Activated CD8-positive, alpha-beta T cell treated with anti-CD3 and anti-CD28 coated beads, Interleukin-2, amount 10 ng/mL, durations not matched to agents 7 days and 5 days (primary cell): Measurements from ENCODE around the gene IL10RA. TPM values are rescaled to one million over a fixed set of nuclear protein-coding genes. Genes with fewer than 3 reads are reported as not detected.
A peak's percentile ranks its signal among the peaks of the same experiment; 100 is the strongest.

Experiments
- ATAC-seq: fragments of 150-1000 bp; cut with Tn5 transposase; one replicate; pipeline ENCODE4 v1.10.0; 2021; ENCODE audit warnings: moderate library complexity
- CTCF ChIA-PET: fragments of 350-600 bp; sonication (Branson Sonifier 250); formaldehyde crosslinking; loops from one replicate; lab custom pipeline; 2021; ENCODE audit warnings: antibody characterized with exemption; lab: Charles Lee
- POLR2A ChIA-PET: fragments of 350-600 bp; sonication (Branson Sonifier 250); formaldehyde crosslinking; loops from one replicate; lab custom pipeline; 2021; ENCODE audit warnings: antibody characterized with exemption; lab: Charles Lee
- DNase-seq: peaks from one replicate; pipeline ENCODE4 v3.0.0-alpha.2; 2020
- H3K27ac Mint-ChIP-seq: one replicate; pipeline ENCODE4 v1.8.0; 2021; ENCODE audit warnings: mild to moderate bottlenecking, mixed read lengths
- H3K27me3 Mint-ChIP-seq: one replicate; pipeline ENCODE4 v1.8.0; 2021; ENCODE audit warnings: low read depth, mixed read lengths
- H3K36me3 Mint-ChIP-seq: one replicate; pipeline ENCODE4 v1.8.0; 2021; ENCODE audit warnings: low read depth, mixed read lengths
- H3K4me1 Mint-ChIP-seq: one replicate; pipeline ENCODE4 v1.8.0; 2021; ENCODE audit warnings: low read depth, mixed read lengths
- H3K4me3 Mint-ChIP-seq: one replicate; pipeline ENCODE4 v1.8.0; 2021; ENCODE audit warnings: mild to moderate bottlenecking, mixed read lengths
- H3K9me3 Mint-ChIP-seq: one replicate; pipeline ENCODE4 v1.8.0; 2022; ENCODE audit warnings: mixed read lengths; ENCODE audit not compliant: insufficient read depth
- total RNA-seq, 2 experiments: library from RNA; stranded (reverse); gene quantifications; one replicate each; pipeline ENCODE4 v1.2.3, GENCODE V29; 2021

The IL10RA gene
- total RNA-seq, 2 experiments from 2014 or later = 202 to 210 TPM

- ATAC-seq (no peak), DNase-seq (no peak)
- H3K27ac Mint-ChIP-seq = peak overlapping the region; percentile 26
- H3K4me3 Mint-ChIP-seq = no peak overlapping the region
- peaks cover 36% of the 10 kb centered on the region for H3K9me3 Mint-ChIP-seq
- CTCF ChIA-PET = interaction anchor here (1.6 kb wide), 1 partner anchor 35 kb away, joined by 5 read pairs; no protein-coding TSS in a partner anchor
- POLR2A ChIA-PET = no interaction called here
- peaks cover 55% of the 10 kb centered on the region for H3K4me1 Mint-ChIP-seq
- H3K36me3 Mint-ChIP-seq = peaks cover 62% of the 10 kb centered on the region
- no peaks in the 10 kb centered on the region for H3K27me3 Mint-ChIP-seq
These were observed 31.6 kb downstream of the IL10RA start for GRCh38 chr11:118017631-118018315.

DNA sequence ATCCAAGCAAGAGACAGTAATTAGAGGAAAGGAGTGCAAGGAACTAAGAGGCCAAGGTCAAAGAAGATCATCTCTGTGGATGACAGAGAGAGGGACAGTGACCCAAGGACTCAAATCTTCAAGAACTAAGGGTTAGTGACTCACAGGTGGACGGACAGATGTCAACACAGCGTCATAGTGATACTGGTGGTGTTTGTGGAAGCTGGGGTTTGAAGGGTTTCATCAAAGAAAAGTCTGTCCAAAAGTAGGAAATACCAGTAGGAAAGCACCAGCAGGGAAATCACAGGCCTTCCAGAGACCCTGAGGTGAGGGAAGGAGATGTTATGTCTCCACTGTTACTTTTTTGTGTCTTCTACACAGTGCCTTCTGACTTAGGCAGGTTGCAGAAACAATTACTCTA lies 32.2 kb downstream of the IL10RA start:
- H3K27ac Mint-ChIP-seq = no peak overlapping the region
- POLR2A ChIA-PET = no interaction called here
- no peak for DNase-seq
- CTCF ChIA-PET = interaction anchor here (1.6 kb wide), 1 partner anchor 35 kb away, joined by 5 read pairs; no protein-coding TSS in a partner anchor
- peaks cover 58% of the 10 kb centered on the region for H3K36me3 Mint-ChIP-seq
- H3K9me3 Mint-ChIP-seq = peaks cover 36% of the 10 kb centered on the region
- no peak for ATAC-seq
- H3K4me3 Mint-ChIP-seq = no peak overlapping the region
- H3K27me3 Mint-ChIP-seq = no peaks in the 10 kb centered on the region
- H3K4me1 Mint-ChIP-seq = peaks cover 51% of the 10 kb centered on the region

DNA sequence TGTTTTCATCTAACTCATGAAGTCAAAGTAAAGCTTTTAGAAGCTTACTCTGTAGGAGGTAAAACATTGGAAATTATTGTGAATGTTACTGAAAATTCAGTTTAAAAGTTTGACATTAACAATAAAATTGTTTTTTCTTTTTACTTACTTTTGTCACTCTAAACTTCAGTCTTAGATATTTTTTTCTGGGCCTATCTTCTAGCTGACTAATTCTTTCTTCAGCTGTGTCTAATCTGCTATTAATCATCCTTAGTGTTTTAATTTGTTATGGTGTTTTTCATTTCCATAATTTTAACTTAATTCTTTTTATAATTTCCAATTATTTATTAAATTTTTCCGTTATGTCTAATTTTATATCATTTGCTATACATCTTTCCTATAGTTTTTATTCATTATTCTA lies 35.0 kb downstream of the IL10RA start:
- CTCF ChIA-PET = interaction anchor here (0.9 to 1.8 kb wide), 7 partner anchors 14 to 198 kb away, joined by 3 to 6 read pairs (median 3); no protein-coding TSS in a partner anchor
- H3K27me3 Mint-ChIP-seq = no peaks in the 10 kb centered on the region
- no peak for ATAC-seq
- H3K36me3 Mint-ChIP-seq = peaks cover 48% of the 10 kb centered on the region
- no peak overlapping the region for H3K4me3 Mint-ChIP-seq
- POLR2A ChIA-PET = interaction anchor here (1.0 to 3.1 kb wide), 3 partner anchors 13 to 27 kb away, joined by 3 to 10 read pairs (median 4); no protein-coding TSS in a partner anchor
- peaks cover 35% of the 10 kb centered on the region for H3K9me3 Mint-ChIP-seq
- no peak for DNase-seq
- H3K4me1 Mint-ChIP-seq = peaks cover 26% of the 10 kb centered on the region
- no peak overlapping the region for H3K27ac Mint-ChIP-seq

DNA sequence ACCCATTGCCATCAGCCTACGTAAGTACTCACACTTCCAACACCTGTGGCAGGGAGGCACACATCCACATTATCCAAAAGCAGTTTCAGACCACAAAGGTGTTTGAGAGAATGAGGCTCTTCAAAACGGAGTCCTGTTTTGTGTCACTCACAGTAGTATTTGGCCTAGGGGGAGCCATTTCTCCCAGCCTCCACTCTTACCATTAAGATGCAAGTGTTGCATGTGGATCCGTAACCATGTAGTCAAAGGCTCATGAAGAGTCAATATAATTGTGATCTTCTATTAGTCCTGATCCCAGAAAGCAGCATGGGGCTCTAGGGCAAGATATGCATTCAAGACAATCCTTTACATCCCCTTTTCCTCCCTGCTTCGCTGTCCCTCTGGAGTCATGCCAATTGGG lies 41.5 kb downstream of the IL10RA start:
- no peak overlapping the region for H3K27ac Mint-ChIP-seq
- peaks cover 10% of the 10 kb centered on the region for H3K36me3 Mint-ChIP-seq
- no peaks in the 10 kb centered on the region for H3K27me3 Mint-ChIP-seq
- peaks cover 21% of the 10 kb centered on the region for H3K4me1 Mint-ChIP-seq
- peaks cover 7% of the 10 kb centered on the region for H3K9me3 Mint-ChIP-seq
- ChIA-PET CTCF (no interaction called here), POLR2A (no interaction called here)
- H3K4me3 Mint-ChIP-seq = no peak overlapping the region
- ATAC-seq (no peak), DNase-seq (no peak)

DNA sequence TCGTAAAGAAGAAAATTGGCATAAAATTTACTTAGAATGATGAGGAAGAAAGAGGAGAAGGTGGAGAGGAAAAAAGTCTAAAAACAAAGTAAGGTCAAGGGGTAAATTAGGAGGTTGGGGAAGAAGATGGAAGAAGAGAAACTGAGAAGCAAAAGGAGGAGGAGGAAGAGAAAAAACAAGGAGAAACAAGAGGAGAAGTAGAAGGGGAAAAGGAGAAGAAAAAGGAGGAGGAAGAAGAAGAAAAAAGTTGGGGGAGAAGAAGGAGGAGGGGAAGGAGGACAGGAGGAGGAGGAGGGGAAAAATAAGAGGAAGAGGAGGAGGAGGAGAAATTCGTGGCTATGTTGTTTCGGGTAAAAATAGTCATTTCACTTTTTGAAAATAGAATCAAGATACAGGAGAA lies 42.4 kb downstream of the IL10RA start:
- peaks cover 26% of the 10 kb centered on the region for H3K4me1 Mint-ChIP-seq
- H3K4me3 Mint-ChIP-seq = no peak overlapping the region
- ATAC-seq (no peak), DNase-seq (no peak)
- peaks cover 7% of the 10 kb centered on the region for H3K9me3 Mint-ChIP-seq
- POLR2A ChIA-PET = no interaction called here
- CTCF ChIA-PET = interaction anchor here (0.9 to 1.6 kb wide), 3 partner anchors 13 to 206 kb away, joined by 3 to 4 read pairs (median 4); no protein-coding TSS in a partner anchor
- H3K27ac Mint-ChIP-seq = peak overlapping the region; percentile 37
- H3K36me3 Mint-ChIP-seq = peaks cover 7% of the 10 kb centered on the region
- H3K27me3 Mint-ChIP-seq = no peaks in the 10 kb centered on the region

- CTCF ChIA-PET = interaction anchor here (1.4 kb wide), 1 partner anchor 20 kb away, joined by 6 read pairs; no protein-coding TSS in a partner anchor
- H3K9me3 Mint-ChIP-seq = peaks cover 6% of the 10 kb centered on the region
- H3K27me3 Mint-ChIP-seq = no peaks in the 10 kb centered on the region
- POLR2A ChIA-PET = no interaction called here
- DNase-seq = no peak
- peak overlapping the region; percentile 44 for H3K27ac Mint-ChIP-seq
- peaks cover 38% of the 10 kb centered on the region for H3K4me1 Mint-ChIP-seq
- no peak for ATAC-seq
- H3K4me3 Mint-ChIP-seq = no peak overlapping the region
- H3K36me3 Mint-ChIP-seq = peaks cover 4% of the 10 kb centered on the region
These were observed 47.2 kb downstream of the IL10RA start for GRCh38 chr11:118033443-118033842.

DNA sequence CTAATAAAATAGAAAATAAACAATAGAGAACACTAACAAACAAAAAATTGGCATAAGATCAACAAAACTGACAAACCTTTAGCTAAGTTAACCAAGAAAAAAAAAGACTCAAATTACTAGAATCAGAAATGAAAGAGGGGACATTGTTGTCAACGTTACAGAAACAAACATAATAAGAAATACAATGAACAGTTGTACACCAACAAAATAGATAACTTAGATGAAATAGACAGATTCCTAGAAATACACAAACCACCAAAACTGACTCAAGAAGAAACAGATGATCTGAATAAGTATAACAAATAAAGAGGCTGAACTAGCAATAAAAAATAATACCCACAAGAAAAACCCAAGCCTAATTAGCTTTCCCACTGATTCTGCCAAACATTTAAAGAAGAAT lies 55.9 kb downstream of the IL10RA start:
- H3K27ac Mint-ChIP-seq = peak overlapping the region; percentile 30
- H3K27me3 Mint-ChIP-seq = no peaks in the 10 kb centered on the region
- no peak for DNase-seq
- ChIA-PET POLR2A (interaction anchor here (1.6 to 1.7 kb wide), 2 partner anchors 9 to 39 kb away, joined by 4 to 8 read pairs; no protein-coding TSS in a partner anchor), CTCF (interaction anchor here (0.9 to 7.3 kb wide), 10 partner anchors 10 to 234 kb away, joined by 3 to 44 read pairs (median 3); partner anchors contain the start of gene IL10RA)
- peaks cover 82% of the 10 kb centered on the region for H3K4me1 Mint-ChIP-seq
- H3K36me3 Mint-ChIP-seq = peaks cover 16% of the 10 kb centered on the region
- H3K4me3 Mint-ChIP-seq = peak overlapping the region; percentile 22
- H3K9me3 Mint-ChIP-seq = peaks cover 6% of the 10 kb centered on the region
- no peak for ATAC-seq

DNA sequence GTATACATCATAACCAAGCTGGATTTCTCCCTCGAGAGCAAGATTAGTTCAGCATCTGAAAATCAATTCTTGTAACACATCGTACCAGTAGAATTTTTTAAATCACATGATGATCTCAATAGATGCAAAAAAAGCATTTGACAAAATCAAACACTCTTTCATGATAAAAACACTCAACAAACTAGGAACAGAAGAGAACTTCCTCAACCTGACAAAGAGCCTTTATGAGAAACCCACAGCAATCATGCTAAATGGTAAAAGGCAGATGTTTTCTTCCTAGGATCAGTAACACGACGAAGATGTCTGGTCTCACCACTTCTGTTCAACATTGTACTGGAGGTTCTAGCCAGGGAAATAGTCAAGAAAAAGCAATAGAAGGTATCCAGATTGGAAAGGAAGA lies 56.6 kb downstream of the IL10RA start:
- POLR2A ChIA-PET = interaction anchor here (1.6 to 1.7 kb wide), 2 partner anchors 9 to 40 kb away, joined by 4 to 8 read pairs; no protein-coding TSS in a partner anchor
- Mint-ChIP-seq H3K27me3 (no peaks in the 10 kb centered on the region), H3K27ac (peak overlapping the region; percentile 58), H3K36me3 (peaks cover 12% of the 10 kb centered on the region), H3K9me3 (peaks cover 2% of the 10 kb centered on the region), H3K4me3 (no peak overlapping the region), H3K4me1 (peaks cover 83% of the 10 kb centered on the region)
- ATAC-seq = no peak
- DNase-seq = no peak
- CTCF ChIA-PET = interaction anchor here (0.9 to 7.3 kb wide), 9 partner anchors 10 to 235 kb away, joined by 3 to 44 read pairs (median 3); partner anchors contain the start of gene IL10RA

GRCh38 chr11:118045191-118045590 lies 59.0 kb downstream of the IL10RA start:
- Mint-ChIP-seq H3K4me1 (peaks cover 87% of the 10 kb centered on the region), H3K36me3 (peaks cover 2% of the 10 kb centered on the region), H3K27ac (peak overlapping the region; percentile 77), H3K9me3 (no peaks in the 10 kb centered on the region), H3K4me3 (no peak overlapping the region), H3K27me3 (no peaks in the 10 kb centered on the region)
- ChIA-PET POLR2A (interaction anchor here (1.0 to 5.8 kb wide), 8 partner anchors 29 to 98 kb away, joined by 3 to 91 read pairs (median 16); partner anchors contain the start of gene IL10RA), CTCF (interaction anchor here (1.2 to 5.8 kb wide), 14 partner anchors 29 to 238 kb away, joined by 3 to 47 read pairs (median 7); partner anchors contain the start of genes FXYD2 and IL10RA)
- DNase-seq (no peak), ATAC-seq (no peak)

DNA sequence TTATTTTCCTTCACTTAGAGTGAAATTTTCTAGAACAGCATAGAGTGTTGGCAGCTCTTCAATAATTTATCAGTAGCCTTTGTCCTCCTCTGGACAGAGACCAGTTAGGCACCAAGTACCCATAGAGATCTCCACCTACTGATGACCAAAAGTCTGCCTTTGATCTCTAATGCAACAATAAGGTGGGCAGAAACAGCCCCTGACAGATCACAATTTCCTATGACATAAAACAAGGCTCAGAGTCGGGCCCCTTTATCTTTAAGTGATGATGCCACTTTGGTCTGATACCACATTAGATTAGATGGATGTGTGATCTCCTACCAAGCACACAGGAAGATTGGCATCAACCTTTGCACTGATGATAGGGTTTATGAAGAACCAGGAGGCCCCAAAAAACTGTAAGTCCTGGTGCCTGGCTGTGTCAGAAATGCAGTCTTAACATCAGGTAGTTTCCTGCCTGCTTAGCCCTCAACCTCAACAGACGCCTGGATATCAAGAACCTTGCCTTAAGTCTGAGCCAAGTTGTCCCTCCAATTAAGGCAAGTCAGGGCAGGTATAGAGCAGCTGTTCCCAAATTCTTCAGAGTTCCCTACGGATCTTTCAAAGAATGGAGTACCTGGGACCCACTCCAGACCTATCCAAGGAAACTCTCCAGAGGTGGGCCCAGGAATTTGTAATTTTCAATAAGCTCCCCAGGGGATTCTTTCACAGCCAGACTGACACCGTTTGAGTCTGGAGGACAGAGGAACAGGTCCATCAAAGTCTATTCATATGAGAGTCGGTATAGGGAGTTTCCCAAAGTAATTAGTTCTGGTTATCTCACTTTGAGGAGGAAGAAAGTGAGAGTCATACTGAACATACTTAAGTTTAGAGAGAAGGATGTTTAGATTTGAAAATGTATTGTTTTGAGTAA lies 60.1 kb downstream of the IL10RA start:
- peak; percentile 76 for ATAC-seq
- peak overlapping the region; percentile 9 for H3K4me3 Mint-ChIP-seq
- H3K4me1 Mint-ChIP-seq = peaks cover 91% of the 10 kb centered on the region
- peak; percentile 50 for DNase-seq
- POLR2A ChIA-PET = interaction anchor here (0.7 to 5.8 kb wide), 10 partner anchors 9 to 99 kb away, joined by 3 to 91 read pairs (median 10); partner anchors contain the start of gene IL10RA
- CTCF ChIA-PET = interaction anchor here (0.9 to 5.8 kb wide), 15 partner anchors 30 to 239 kb away, joined by 3 to 47 read pairs (median 7); partner anchors contain the start of genes FXYD2 and IL10RA
- no peaks in the 10 kb centered on the region for H3K27me3 Mint-ChIP-seq
- peaks cover 2% of the 10 kb centered on the region for H3K36me3 Mint-ChIP-seq
- no peaks in the 10 kb centered on the region for H3K9me3 Mint-ChIP-seq
- H3K27ac Mint-ChIP-seq = peak overlapping the region; percentile 77
